ENCODE results near the gene PPP1R15B. TPM values are rescaled to one million over a fixed set of nuclear protein-coding genes. Genes with fewer than 3 reads are reported as not detected.

Gene PPP1R15B
- total RNA-seq, 1 experiment from 2014 or later: 22.6 TPM

- DNase-seq (ENCODE audit: low read depth): no peak
- in situ Hi-C loops (cut with HindIII; ENCODE audit: low pct_unique_long_range_greater_than_20kb, low sequenced_read_pairs): no loop called here
These were observed 52.0 kb downstream of the PPP1R15B start, which contains the start of gene PLEKHA6 for GRCh38 chr1:204359474-204360255. TSS of gene PLEKHA6 (minus strand) at chr1:204359929. CDS start at chr1:204273727, 86,202 bp downstream.

- DNase-seq (ENCODE audit: low read depth): no peak
- in situ Hi-C loops (cut with HindIII; ENCODE audit: low pct_unique_long_range_greater_than_20kb, low sequenced_read_pairs): no loop called here
These were observed 52.5 kb downstream of the PPP1R15B start for GRCh38 chr1:204359131-204359473.

DNA sequence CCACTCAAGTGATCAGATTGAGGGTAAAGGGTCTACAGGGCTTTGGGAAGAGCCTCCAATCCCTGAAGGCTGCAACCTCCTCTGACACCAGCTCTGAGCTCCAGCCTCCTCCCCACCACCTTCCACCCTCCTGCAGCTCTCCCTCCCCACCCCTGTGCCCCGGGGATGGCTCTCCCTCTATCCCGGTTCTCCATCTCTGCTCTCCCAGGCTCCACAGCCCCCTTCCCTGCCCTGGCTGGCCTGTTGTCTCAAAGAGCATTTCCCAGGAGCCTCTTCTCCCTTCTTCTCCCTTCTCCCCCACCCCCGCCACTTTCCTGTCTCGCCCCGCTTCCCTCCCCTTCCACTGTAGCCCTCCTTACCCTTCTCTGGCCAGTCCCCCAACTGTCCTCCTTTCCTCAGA lies 53.0 kb downstream of the PPP1R15B start:
- DNase-seq (ENCODE audit: low read depth): no peak
- in situ Hi-C loops (cut with HindIII; ENCODE audit: low pct_unique_long_range_greater_than_20kb, low sequenced_read_pairs): no loop called here

DNA sequence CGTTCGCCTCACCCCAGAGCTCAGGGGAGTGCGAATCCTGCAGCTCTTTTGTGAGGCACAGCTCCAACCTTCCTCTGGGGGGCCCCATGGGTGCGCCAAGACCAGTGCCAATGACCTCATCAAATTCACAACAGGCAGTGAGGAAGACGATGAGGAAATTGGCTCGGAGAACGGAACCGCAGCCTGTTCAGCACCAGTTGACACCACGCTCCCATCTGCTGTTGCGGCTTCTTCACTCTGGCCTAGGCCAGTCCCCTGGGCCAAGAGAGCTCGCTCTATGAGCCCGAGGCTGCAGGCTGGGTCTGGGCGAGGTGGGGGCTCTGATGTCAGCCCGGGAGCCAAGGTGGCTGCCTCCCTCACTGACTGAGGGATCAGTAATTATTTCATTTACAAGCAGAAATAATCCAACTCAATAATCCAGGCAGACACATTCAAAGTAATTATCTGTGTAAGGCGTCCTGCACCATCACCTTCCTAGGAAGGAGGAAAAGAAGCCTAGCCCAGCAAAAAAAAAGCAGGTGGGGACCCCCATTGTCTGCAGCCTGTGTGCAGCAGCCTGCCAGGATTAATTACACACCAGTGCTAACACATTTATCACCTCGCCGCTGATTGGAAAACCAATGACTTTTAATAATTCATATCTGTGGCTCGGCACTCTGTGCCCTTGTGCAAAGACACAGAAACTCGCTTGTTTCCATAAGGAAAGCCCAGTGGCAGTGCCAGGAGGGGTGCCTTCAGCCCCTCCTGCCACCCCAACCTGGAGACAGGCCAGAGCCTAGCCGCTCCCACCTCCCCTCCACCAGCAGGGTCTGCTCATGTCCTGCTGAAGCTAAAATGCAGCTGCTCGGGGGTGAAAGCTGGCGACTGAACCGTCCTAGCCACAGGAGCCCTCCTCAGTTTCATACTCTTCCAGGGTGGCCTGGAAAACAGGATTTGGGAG lies 53.8 kb downstream of the PPP1R15B start:
- in situ Hi-C loops (cut with HindIII; ENCODE audit: low pct_unique_long_range_greater_than_20kb, low sequenced_read_pairs): no loop called here
- no peak for DNase-seq (ENCODE audit: low read depth)

DNA sequence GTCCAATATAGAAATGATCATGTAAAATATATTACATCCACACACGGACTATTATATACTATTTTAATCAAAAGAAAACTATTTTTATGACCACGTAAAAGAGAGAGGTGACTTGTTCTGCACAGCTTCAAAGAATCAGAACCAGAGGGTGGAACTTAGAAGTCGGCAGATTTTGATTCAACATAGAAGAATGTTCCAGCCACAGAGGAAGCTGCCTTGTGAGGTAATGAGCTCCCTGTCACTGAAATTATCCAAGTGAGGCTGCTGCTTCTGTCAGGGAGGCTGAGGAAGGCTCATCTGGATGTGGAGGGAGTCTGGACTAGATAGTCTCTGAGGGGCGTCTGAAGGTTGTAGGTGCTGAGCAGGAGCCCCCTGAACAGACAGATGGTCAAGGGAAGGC lies 54.6 kb downstream of the PPP1R15B start:
- in situ Hi-C loops (cut with HindIII; ENCODE audit: low pct_unique_long_range_greater_than_20kb, low sequenced_read_pairs): no loop called here
- DNase-seq (ENCODE audit: low read depth): no peak

DNA sequence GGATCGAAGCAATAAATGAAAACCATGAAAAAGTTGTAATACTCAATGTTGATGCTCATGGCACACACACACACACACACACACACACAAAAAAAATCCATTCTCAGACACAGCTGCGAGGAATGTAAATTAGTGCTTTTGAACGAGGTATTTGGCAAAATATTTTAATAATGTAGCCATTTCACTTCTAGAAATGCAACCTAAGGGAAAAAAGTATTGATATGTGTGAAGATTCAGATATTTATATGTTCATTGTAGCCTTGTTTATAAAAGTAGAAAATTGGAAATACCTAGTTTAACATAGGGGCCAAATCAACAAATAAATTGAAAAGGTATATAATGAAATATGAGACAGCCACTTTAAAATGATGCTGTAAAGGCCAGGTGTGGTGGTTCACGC lies 55.7 kb downstream of the PPP1R15B start:
- in situ Hi-C loops (cut with HindIII; ENCODE audit: low pct_unique_long_range_greater_than_20kb, low sequenced_read_pairs): no loop called here
- no peak for DNase-seq (ENCODE audit: low read depth)

DNA sequence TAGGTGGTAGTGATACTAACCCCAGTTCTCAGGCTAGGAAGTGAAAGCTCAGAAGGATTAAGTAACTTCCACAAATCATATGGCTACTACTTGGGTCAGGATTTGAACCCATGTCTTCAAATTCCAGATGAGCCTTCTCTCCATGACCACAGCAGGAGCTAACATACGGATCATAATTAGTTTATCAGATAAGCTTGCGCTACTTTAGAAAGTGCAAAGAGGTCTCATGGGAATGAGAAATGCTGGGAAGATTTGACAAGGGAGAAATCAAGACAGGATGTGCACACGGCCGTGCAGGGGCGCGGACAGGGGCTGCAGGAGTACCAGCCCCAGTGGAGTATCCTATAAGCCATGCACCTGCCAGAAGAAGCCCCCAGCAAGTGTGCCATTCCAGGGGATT lies 57.0 kb downstream of the PPP1R15B start:
- no peak for DNase-seq (ENCODE audit: low read depth)
- in situ Hi-C loops (cut with HindIII; ENCODE audit: low pct_unique_long_range_greater_than_20kb, low sequenced_read_pairs): no loop called here

Other genes with a start within 250 kb of the PPP1R15B start
- gene REN, start 245.5 kb downstream of the PPP1R15B start, total RNA-seq (2014; rRNA removed; shearing (Covaris generic); ENCODE audit: low replicate concordance): not detected in 2 replicates
- not detected in 2 replicates for gene KISS1, start 215.3 kb downstream of the PPP1R15B start, total RNA-seq (2014; rRNA removed; shearing (Covaris generic); ENCODE audit: low replicate concordance)
- 8.5 TPM in 1 of 2 replicates, not detected in the other for gene GOLT1A, start 197.8 kb downstream of the PPP1R15B start, total RNA-seq (2014; rRNA removed; shearing (Covaris generic); ENCODE audit: low replicate concordance)
- gene PLEKHA6, start 51.9 kb downstream of the PPP1R15B start, total RNA-seq (2014; rRNA removed; shearing (Covaris generic); ENCODE audit: low replicate concordance): 20.8 and 36.3 TPM in 2 replicates
- gene PIK3C2B, start 83.0 kb upstream of the PPP1R15B start, total RNA-seq (2014; rRNA removed; shearing (Covaris generic); ENCODE audit: low replicate concordance): 4.8 and 7.6 TPM in 2 replicates
- 1.9 and 8.6 TPM in 2 replicates for gene MDM4, start 104.6 kb upstream of the PPP1R15B start, total RNA-seq (2014; rRNA removed; shearing (Covaris generic); ENCODE audit: low replicate concordance)